ENCODE measurements around the gene TBX18. TPM values are rescaled to one million over a fixed set of nuclear protein-coding genes. Genes with fewer than 3 reads are reported as not detected.

Gene TBX18
- total RNA-seq, 1 experiment from 2014 or later = not detected

GRCh38 chr6:84643778-84644177, 120.6 kb downstream of the TBX18 start:
- ChIA-PET CTCF (no interaction called here), POLR2A (no interaction called here)
- TF ChIP-seq CTCF (IDR thresholded peaks at IDR 0.05; ENCODE audit: insufficient read depth in 1 of 2, low read depth in 1 of 2, low read length in 1 of 2, severe bottlenecking in 1 of 2, unreplicated experiment in 1 of 2) = no peak
- Histone ChIP-seq H3K4me3 (ENCODE audit: low read depth, low read length) (no peak overlapping the region), H3K9me3 (no peaks in the 10 kb centered on the region), H3K36me3 (ENCODE audit: control insufficient read depth, insufficient read depth, low read length) (no peaks in the 10 kb centered on the region), H3K27me3 (replicated peaks; ENCODE audit: control insufficient read depth, insufficient read depth, low read length) (no peaks in the 10 kb centered on the region), H3K4me1 (no peaks in the 10 kb centered on the region)
- intact Hi-C loops (cut with micrococcal nuclease; ENCODE audit: unreplicated experiment) = no loop called here
- BruUV-seq (replicated peaks) = no TSS peak
- Mint-ChIP-seq H3K27ac (ENCODE audit: unreplicated experiment) (no peak overlapping the region), H3K4me1 (ENCODE audit: low read depth, unreplicated experiment) (no peaks in the 10 kb centered on the region), H3K4me3 (ENCODE audit: unreplicated experiment) (no peak overlapping the region), H3K27me3 (ENCODE audit: insufficient read depth, unreplicated experiment) (no peaks in the 10 kb centered on the region), H3K9me3 (ENCODE audit: unreplicated experiment) (peaks cover 9% of the 10 kb centered on the region), H3K36me3 (ENCODE audit: insufficient read depth, unreplicated experiment) (no peaks in the 10 kb centered on the region)
- DNase-seq = no peak

- no peak for TF ChIP-seq CTCF (IDR thresholded peaks at IDR 0.05; ENCODE audit: insufficient read depth in 1 of 2, low read depth in 1 of 2, low read length in 1 of 2, severe bottlenecking in 1 of 2, unreplicated experiment in 1 of 2)
- Mint-ChIP-seq H3K4me3 (ENCODE audit: unreplicated experiment) (no peak overlapping the region), H3K27ac (ENCODE audit: unreplicated experiment) (no peak overlapping the region), H3K36me3 (ENCODE audit: insufficient read depth, unreplicated experiment) (no peaks in the 10 kb centered on the region), H3K27me3 (ENCODE audit: insufficient read depth, unreplicated experiment) (peaks cover 3% of the 10 kb centered on the region), H3K4me1 (ENCODE audit: low read depth, unreplicated experiment) (no peaks in the 10 kb centered on the region), H3K9me3 (ENCODE audit: unreplicated experiment) (peaks cover 13% of the 10 kb centered on the region)
- Histone ChIP-seq H3K36me3 (ENCODE audit: control insufficient read depth, insufficient read depth, low read length) (no peaks in the 10 kb centered on the region), H3K9me3 (no peaks in the 10 kb centered on the region), H3K4me1 (no peaks in the 10 kb centered on the region), H3K27me3 (replicated peaks; ENCODE audit: control insufficient read depth, insufficient read depth, low read length) (no peaks in the 10 kb centered on the region), H3K4me3 (ENCODE audit: low read depth, low read length) (no peak overlapping the region)
- BruUV-seq (replicated peaks) = no TSS peak
- intact Hi-C loops (cut with micrococcal nuclease; ENCODE audit: unreplicated experiment) = no loop called here
- ChIA-PET CTCF (no interaction called here), POLR2A (no interaction called here)
- no peak for DNase-seq
Observed at GRCh38 chr6:84641076-84641475, 123.3 kb downstream of the TBX18 start.

- H3K9me3 Mint-ChIP-seq (ENCODE audit: unreplicated experiment) = peaks cover 13% of the 10 kb centered on the region
- no peaks in the 10 kb centered on the region for H3K9me3 ChIP-seq
- ChIA-PET CTCF (no interaction called here), POLR2A (no interaction called here)
- no peaks in the 10 kb centered on the region for H3K36me3 ChIP-seq (ENCODE audit: control insufficient read depth, insufficient read depth, low read length)
- peaks cover 3% of the 10 kb centered on the region for H3K27me3 Mint-ChIP-seq (ENCODE audit: insufficient read depth, unreplicated experiment)
- H3K4me1 ChIP-seq = no peaks in the 10 kb centered on the region
- H3K27ac Mint-ChIP-seq (ENCODE audit: unreplicated experiment) = no peak overlapping the region
- H3K4me3 ChIP-seq (ENCODE audit: low read depth, low read length) = no peak overlapping the region
- no TSS peak for BruUV-seq (replicated peaks)
- H3K27me3 ChIP-seq (replicated peaks; ENCODE audit: control insufficient read depth, insufficient read depth, low read length) = no peaks in the 10 kb centered on the region
- no peak for TF ChIP-seq CTCF (IDR thresholded peaks at IDR 0.05; ENCODE audit: insufficient read depth in 1 of 2, low read depth in 1 of 2, low read length in 1 of 2, severe bottlenecking in 1 of 2, unreplicated experiment in 1 of 2)
- no peak overlapping the region for H3K4me3 Mint-ChIP-seq (ENCODE audit: unreplicated experiment)
- intact Hi-C loops (cut with micrococcal nuclease; ENCODE audit: unreplicated experiment) = no loop called here
- DNase-seq = no peak
- H3K36me3 Mint-ChIP-seq (ENCODE audit: insufficient read depth, unreplicated experiment) = no peaks in the 10 kb centered on the region
- H3K4me1 Mint-ChIP-seq (ENCODE audit: low read depth, unreplicated experiment) = peaks cover 6% of the 10 kb centered on the region
Observed at GRCh38 chr6:84639396-84639795, 125.0 kb downstream of the TBX18 start.
